Stimulated activated naive B cell treated with anti-CD40 and anti-IgM and Interleukin-4, amounts not matched to agents 10 μg/mL and 1 μg/mL and 100 μg/mL, for 72 hours (primary cell): ENCODE data around the gene ARHGEF11.
"Not testable (repeated sequence)": the region's sequence is repeated elsewhere in the genome, so short reads cannot be mapped to it uniquely, and the experiment has no call there.

Experiments
- ATAC-seq, 2 donors: fragments of 150-1000 bp; cut with Tn5 transposase; replicated peaks; 2 replicates each; pipeline ENCODE4 v1.10.0; 2021; ENCODE audit warnings: moderate library complexity in 1 of 2
- DNase-seq: peaks from one replicate; pipeline ENCODE4 v3.0.0; 2021
- H3K27ac Mint-ChIP-seq: one replicate; pipeline ENCODE4 v1.8.0; 2022; ENCODE audit warnings: mild to moderate bottlenecking, mixed read lengths
- H3K27me3 Mint-ChIP-seq, 2 donors: one replicate each; pipeline ENCODE4 v1.8.0; 2022; ENCODE audit warnings: mixed read lengths in 2 of 2
- H3K36me3 Mint-ChIP-seq, 2 donors: one replicate each; pipeline ENCODE4 v1.8.0; 2022; ENCODE audit warnings: mixed read lengths in 2 of 2, mild to moderate bottlenecking in 1 of 2
- H3K4me1 Mint-ChIP-seq, 2 donors: one replicate each; pipeline ENCODE4 v1.8.0; 2022; ENCODE audit warnings: mixed read lengths in 2 of 2, mild to moderate bottlenecking in 1 of 2
- H3K4me3 Mint-ChIP-seq, 2 donors: one replicate each; pipeline ENCODE4 v1.8.0; 2022; ENCODE audit warnings: mild to moderate bottlenecking in 2 of 2, mixed read lengths in 2 of 2, moderate library complexity in 1 of 2
- H3K9me3 Mint-ChIP-seq, 2 donors: one replicate each; pipeline ENCODE4 v1.8.0; 2022; ENCODE audit warnings: mixed read lengths in 2 of 2, mild to moderate bottlenecking in 1 of 2

The ARHGEF11 gene

DNA sequence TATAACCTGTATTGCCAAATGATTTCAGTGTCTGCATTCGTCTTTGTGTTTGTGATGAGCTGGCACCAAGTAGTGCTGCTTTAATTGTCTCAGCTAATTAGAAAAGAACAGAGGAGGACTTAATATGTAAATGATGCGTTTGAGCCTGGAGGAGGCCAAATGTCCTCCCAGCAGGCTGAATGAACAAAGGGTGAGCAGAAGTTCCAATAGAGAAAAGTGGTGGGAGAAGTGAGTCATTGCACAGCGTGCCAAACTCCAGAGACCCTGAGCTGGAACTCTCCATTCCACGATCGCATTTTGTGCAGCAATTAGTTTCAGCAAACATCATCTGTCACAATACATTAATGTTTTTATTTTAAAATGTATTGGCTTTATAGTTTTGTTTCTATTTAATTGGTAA is 36.2 kb upstream of the ARHGEF11 start:
- no peaks in the 10 kb centered on the region for H3K36me3 Mint-ChIP-seq
- peaks cover 13 to 32% of the 10 kb centered on the region in 2 donors for H3K27me3 Mint-ChIP-seq
- H3K4me3 Mint-ChIP-seq: no peak overlapping the region
- H3K9me3 Mint-ChIP-seq: no peaks in the 10 kb centered on the region
- H3K27ac Mint-ChIP-seq: no peak overlapping the region
- H3K4me1 Mint-ChIP-seq: no peaks in the 10 kb centered on the region
- ATAC-seq: no peak
- no peak for DNase-seq

DNA sequence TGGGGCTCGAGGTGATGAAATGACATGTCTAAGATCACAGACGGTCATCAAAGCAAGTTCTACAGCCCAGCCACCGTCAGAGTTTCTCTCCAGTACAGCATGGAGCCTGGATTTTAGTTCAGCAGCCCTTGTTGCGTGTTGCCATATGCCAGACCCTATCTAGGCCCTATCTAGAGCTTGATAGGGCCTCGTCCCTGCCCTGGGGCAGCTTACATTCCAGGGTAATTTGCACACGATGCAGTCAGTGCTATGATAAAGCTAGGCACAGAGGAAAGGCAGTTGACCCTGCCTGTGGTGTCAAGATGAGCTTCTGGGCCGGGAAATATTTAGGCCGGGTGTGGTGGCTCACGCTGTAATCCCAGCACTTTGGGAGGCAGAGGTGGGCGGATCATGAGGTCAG is 35.2 kb upstream of the ARHGEF11 start:
- DNase-seq: no peak
- no peak for ATAC-seq
- H3K4me1 Mint-ChIP-seq: no peaks in the 10 kb centered on the region
- no peak overlapping the region for H3K27ac Mint-ChIP-seq
- no peaks in the 10 kb centered on the region for H3K36me3 Mint-ChIP-seq
- H3K4me3 Mint-ChIP-seq: no peak overlapping the region
- no peaks in the 10 kb centered on the region for H3K9me3 Mint-ChIP-seq
- H3K27me3 Mint-ChIP-seq: peaks cover 13 to 36% of the 10 kb centered on the region in 2 donors

DNA sequence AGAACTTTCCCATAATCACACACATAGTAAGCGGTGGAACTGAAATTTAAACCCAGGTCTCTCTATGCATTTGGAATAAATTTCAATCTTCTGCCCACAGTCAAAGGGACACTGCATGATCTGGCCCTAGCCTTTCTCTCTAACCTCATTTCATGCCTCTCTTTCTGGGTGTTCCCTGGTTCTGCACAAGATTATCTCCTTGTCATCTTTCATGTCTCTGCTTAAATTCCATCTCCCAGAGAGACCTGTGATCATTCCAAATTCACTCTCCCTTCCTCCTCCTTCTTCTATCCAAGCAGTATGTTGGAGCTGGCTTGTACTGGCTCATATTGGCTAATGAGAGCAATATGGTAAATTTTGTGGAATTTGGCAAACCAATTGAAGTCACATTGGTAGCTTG is 31.9 kb upstream of the ARHGEF11 start:
- ATAC-seq (no peak), DNase-seq (no peak)
- no peaks in the 10 kb centered on the region for H3K36me3 Mint-ChIP-seq
- H3K9me3 Mint-ChIP-seq: no peaks in the 10 kb centered on the region
- H3K4me1 Mint-ChIP-seq: peaks cover 5 to 8% of the 10 kb centered on the region in 2 donors
- H3K4me3 Mint-ChIP-seq: no peak overlapping the region
- H3K27ac Mint-ChIP-seq: no peak overlapping the region
- peaks cover 25 to 38% of the 10 kb centered on the region in 2 donors for H3K27me3 Mint-ChIP-seq

GRCh38 chr1:157073944-157074685 is 28.6 kb upstream of the ARHGEF11 start:
- H3K4me1 Mint-ChIP-seq: peaks cover 5 to 8% of the 10 kb centered on the region in 2 donors
- DNase-seq (peak; percentile 26), ATAC-seq (no peak)
- no peaks in the 10 kb centered on the region for H3K9me3 Mint-ChIP-seq
- peak overlapping the region in 1 of 2 donors; percentile 23 for H3K4me3 Mint-ChIP-seq
- H3K27me3 Mint-ChIP-seq: peaks cover 20 to 27% of the 10 kb centered on the region in 2 donors
- H3K27ac Mint-ChIP-seq: no peak overlapping the region
- H3K36me3 Mint-ChIP-seq: no peaks in the 10 kb centered on the region

- Mint-ChIP-seq H3K9me3 (no peaks in the 10 kb centered on the region), H3K4me3 (no peak overlapping the region), H3K27me3 (peaks cover 35 to 38% of the 10 kb centered on the region in 2 donors), H3K4me1 (peaks cover 5 to 8% of the 10 kb centered on the region in 2 donors), H3K36me3 (no peaks in the 10 kb centered on the region), H3K27ac (no peak overlapping the region)
- DNase-seq: no peak
- ATAC-seq: no peak
Measured at GRCh38 chr1:157069601-157070000, 24.1 kb upstream of the ARHGEF11 start.

GRCh38 chr1:157059241-157059640 is 13.7 kb upstream of the ARHGEF11 start:
- not testable (repeated sequence) for ATAC-seq, H3K4me3 Mint-ChIP-seq, DNase-seq, H3K4me1 Mint-ChIP-seq, H3K27ac Mint-ChIP-seq, H3K9me3 Mint-ChIP-seq, H3K36me3 Mint-ChIP-seq
- peaks cover 35 to 57% of the 10 kb centered on the region in 2 donors for H3K27me3 Mint-ChIP-seq

DNA sequence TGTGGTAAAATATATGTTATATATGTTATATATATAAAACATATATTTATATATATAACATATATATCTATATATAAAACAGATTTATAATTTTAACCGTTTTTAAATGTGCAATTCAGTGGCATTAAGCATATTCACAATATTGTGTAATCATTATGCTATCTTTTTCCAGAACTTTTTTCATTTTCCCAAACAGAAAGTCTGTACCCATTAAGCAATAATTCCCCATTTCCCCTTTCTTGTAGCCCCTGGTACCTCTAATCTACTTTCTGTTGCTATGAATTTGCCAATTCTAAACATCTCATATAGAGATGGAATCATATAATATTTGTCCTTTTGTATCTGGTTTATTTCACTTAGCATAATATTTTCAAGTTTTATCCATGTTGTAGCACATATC is 10.7 kb upstream of the ARHGEF11 start:
- no peak for DNase-seq
- no peaks in the 10 kb centered on the region for H3K36me3 Mint-ChIP-seq
- no peaks in the 10 kb centered on the region for H3K4me1 Mint-ChIP-seq
- ATAC-seq: no peak
- H3K27me3 Mint-ChIP-seq: peaks cover 38 to 65% of the 10 kb centered on the region in 2 donors
- H3K4me3 Mint-ChIP-seq: no peak overlapping the region
- peaks cover 4 to 9% of the 10 kb centered on the region in 2 donors for H3K9me3 Mint-ChIP-seq
- no peak overlapping the region for H3K27ac Mint-ChIP-seq

DNA sequence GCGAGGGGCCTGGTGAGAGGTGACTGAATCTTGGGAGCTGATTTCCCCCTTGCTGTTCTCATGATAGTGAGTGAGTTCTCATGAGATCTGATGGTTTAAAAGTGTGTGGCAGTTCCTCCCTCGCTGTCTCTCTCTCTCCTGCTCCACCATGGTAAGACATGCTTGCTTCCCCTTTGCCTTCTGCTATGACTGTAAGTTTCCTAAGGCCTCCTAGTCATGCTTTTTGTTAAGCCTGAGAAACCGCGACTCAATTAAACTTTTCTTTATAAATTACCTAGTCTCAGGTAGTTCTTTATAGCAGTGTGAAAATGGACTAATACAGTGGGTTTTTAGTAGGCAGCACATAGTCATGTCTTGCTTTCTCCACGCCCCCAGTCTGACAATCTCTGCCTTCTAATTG is 10.2 kb upstream of the ARHGEF11 start:
- H3K36me3 Mint-ChIP-seq, H3K27ac Mint-ChIP-seq, H3K4me3 Mint-ChIP-seq, H3K9me3 Mint-ChIP-seq, DNase-seq, H3K4me1 Mint-ChIP-seq: not testable (repeated sequence)
- ATAC-seq: peak in 1 of 2 donors; percentile 38
- peaks cover 42 to 67% of the 10 kb centered on the region in 2 donors for H3K27me3 Mint-ChIP-seq

- ATAC-seq (no peak), DNase-seq (no peak)
- Mint-ChIP-seq H3K27ac (no peak overlapping the region), H3K4me3 (no peak overlapping the region), H3K9me3 (peaks cover 2 to 4% of the 10 kb centered on the region in 2 donors), H3K27me3 (peaks cover 54 to 71% of the 10 kb centered on the region in 2 donors), H3K36me3 (peaks cover 3% of the 10 kb centered on the region in 2 donors), H3K4me1 (peaks cover 4 to 6% of the 10 kb centered on the region in 2 donors)
Measured at GRCh38 chr1:157050836-157051235, 5.3 kb upstream of the ARHGEF11 start.

GRCh38 chr1:157047062-157047410 is 1.5 kb upstream of the ARHGEF11 start:
- Mint-ChIP-seq H3K4me3 (no peak overlapping the region), H3K27me3 (peaks cover 67 to 83% of the 10 kb centered on the region in 2 donors), H3K4me1 (peaks cover 8 to 12% of the 10 kb centered on the region in 2 donors), H3K27ac (no peak overlapping the region), H3K36me3 (peaks cover 3% of the 10 kb centered on the region in 2 donors), H3K9me3 (peaks cover 1 to 2% of the 10 kb centered on the region in 2 donors)
- no peak for ATAC-seq
- DNase-seq: no peak

DNA sequence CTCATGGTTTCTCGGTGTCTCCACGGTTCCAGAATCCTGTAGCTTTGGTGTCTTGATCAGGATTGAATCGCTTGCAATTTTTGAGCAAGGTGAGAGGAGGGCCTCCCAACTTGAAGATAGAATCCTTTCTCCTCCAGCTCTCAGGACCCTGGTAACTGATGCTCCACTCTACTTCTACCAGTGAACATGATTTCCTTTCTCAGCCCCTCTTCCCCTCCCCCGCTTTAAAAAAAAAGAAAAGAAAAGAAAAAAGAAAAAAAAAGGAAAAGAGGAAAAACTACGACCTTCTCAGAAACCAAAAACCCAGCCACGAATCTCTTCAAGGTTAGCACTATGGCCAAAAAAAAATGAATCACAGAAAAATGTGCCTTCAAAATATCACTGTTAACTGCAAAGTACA is 1.2 kb downstream of the ARHGEF11 start:
- Mint-ChIP-seq H3K9me3 (no peaks in the 10 kb centered on the region), H3K36me3 (peaks cover 3% of the 10 kb centered on the region in 2 donors), H3K27ac (no peak overlapping the region), H3K4me3 (no peak overlapping the region), H3K27me3 (peaks cover 57 to 75% of the 10 kb centered on the region in 2 donors), H3K4me1 (peaks cover 8 to 12% of the 10 kb centered on the region in 2 donors)
- DNase-seq: no peak
- no peak for ATAC-seq

DNA sequence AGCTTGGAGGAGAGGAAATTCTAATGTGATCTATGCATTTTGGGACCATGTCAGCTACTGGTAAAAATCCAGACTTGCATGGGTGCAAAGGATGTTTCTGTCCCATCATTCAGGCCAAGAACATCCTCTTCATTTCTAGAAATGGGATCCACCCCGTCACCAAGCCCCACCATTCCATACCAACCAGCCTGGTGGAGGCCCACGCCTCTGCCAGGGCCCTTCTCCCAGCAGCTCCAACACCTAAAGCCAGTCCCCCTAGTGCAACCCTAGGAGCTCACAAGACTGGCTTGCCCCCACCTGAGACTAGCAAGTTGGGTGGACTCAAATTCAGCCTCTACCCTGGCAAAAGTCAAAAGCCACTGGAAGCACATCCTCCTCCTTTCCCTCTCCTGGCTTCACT is 1.9 kb downstream of the ARHGEF11 start:
- ATAC-seq (no peak), DNase-seq (no peak)
- H3K4me3 Mint-ChIP-seq: no peak overlapping the region
- H3K27ac Mint-ChIP-seq: no peak overlapping the region
- peaks cover 3% of the 10 kb centered on the region in 2 donors for H3K36me3 Mint-ChIP-seq
- H3K4me1 Mint-ChIP-seq: peaks cover 8 to 12% of the 10 kb centered on the region in 2 donors
- no peaks in the 10 kb centered on the region for H3K9me3 Mint-ChIP-seq
- peaks cover 58 to 77% of the 10 kb centered on the region in 2 donors for H3K27me3 Mint-ChIP-seq

DNA sequence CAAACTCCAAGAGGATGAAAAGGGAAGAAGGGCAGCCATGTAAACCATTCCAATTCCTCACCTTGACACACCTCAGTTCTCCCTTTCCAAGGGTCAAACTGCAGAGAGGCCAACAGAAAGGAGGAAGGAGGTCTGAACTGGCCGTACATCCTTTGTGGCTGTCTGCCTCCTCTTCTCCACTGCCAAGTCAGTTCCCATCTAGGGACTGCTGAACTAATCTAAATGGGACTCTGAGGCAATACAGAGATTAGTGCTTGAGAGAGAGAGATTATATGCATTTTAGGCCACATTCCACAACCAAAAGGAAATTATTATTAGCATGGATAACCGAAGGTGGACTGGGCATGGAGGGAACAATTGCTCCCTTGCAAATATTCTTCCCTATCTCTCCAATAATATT is 2.7 kb downstream of the ARHGEF11 start:
- H3K4me1 Mint-ChIP-seq: peaks cover 8 to 12% of the 10 kb centered on the region in 2 donors
- no peaks in the 10 kb centered on the region for H3K9me3 Mint-ChIP-seq
- no peak overlapping the region for H3K27ac Mint-ChIP-seq
- peaks cover 3% of the 10 kb centered on the region in 2 donors for H3K36me3 Mint-ChIP-seq
- H3K4me3 Mint-ChIP-seq: no peak overlapping the region
- DNase-seq: no peak
- H3K27me3 Mint-ChIP-seq: peaks cover 53 to 72% of the 10 kb centered on the region in 2 donors
- no peak for ATAC-seq

- Mint-ChIP-seq H3K27ac (no peak overlapping the region), H3K9me3 (no peaks in the 10 kb centered on the region), H3K4me1 (peaks cover 3 to 6% of the 10 kb centered on the region in 2 donors), H3K36me3 (no peaks in the 10 kb centered on the region), H3K27me3 (peaks cover 47 to 65% of the 10 kb centered on the region in 2 donors), H3K4me3 (no peak overlapping the region)
- DNase-seq (no peak), ATAC-seq (no peak)
Measured at GRCh38 chr1:157040802-157041201, 4.7 kb downstream of the ARHGEF11 start.

DNA sequence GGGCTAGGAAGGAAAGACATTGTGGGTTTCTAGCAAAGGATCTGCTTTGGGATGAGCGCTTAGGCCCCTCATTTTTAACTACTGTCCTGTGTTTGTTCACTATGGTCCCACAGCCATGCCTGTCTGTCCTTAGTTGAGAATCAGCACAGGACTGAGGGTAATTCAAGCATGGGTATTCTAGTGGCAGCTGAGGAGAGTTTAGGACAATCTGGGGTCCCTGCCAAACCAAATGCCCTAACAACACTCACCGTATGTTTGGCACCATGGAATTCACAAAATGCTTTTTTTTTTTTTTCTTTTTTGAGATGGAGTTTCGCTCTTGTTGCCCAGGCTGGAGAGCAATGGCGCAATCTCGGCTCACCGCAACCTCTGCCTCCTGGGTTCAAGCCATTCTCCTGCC is 10.4 kb downstream of the ARHGEF11 start:
- Mint-ChIP-seq H3K4me3 (no peak overlapping the region), H3K36me3 (no peaks in the 10 kb centered on the region), H3K27ac (no peak overlapping the region), H3K4me1 (no peaks in the 10 kb centered on the region), H3K9me3 (no peaks in the 10 kb centered on the region), H3K27me3 (peaks cover 32% of the 10 kb centered on the region in 2 donors)
- DNase-seq (no peak), ATAC-seq (no peak)
